Lower leg skin (tissue), 3 donors: ENCODE measurements around the gene ASIC4.

Experiments
- POLR2A ChIP-seq, 2 donors: fragments of 450-650 bp; IDR thresholded peaks; one replicate each; pipeline ENCODE4 v1.6.1; 2016 to 2017; ENCODE audit warnings: antibody characterized with exemption in 2 of 2, mild to moderate bottlenecking in 1 of 2, moderate library complexity in 1 of 2
- TF ChIP-seq, protein P1 (sequence below), 3 donors: fragments of 450-650 bp; IDR thresholded peaks; one replicate each; pipeline ENCODE4 v1.5.1; 2016; ENCODE audit warnings: antibody characterized with exemption in 3 of 3, mild to moderate bottlenecking in 3 of 3, moderate library complexity in 2 of 3

DNA sequence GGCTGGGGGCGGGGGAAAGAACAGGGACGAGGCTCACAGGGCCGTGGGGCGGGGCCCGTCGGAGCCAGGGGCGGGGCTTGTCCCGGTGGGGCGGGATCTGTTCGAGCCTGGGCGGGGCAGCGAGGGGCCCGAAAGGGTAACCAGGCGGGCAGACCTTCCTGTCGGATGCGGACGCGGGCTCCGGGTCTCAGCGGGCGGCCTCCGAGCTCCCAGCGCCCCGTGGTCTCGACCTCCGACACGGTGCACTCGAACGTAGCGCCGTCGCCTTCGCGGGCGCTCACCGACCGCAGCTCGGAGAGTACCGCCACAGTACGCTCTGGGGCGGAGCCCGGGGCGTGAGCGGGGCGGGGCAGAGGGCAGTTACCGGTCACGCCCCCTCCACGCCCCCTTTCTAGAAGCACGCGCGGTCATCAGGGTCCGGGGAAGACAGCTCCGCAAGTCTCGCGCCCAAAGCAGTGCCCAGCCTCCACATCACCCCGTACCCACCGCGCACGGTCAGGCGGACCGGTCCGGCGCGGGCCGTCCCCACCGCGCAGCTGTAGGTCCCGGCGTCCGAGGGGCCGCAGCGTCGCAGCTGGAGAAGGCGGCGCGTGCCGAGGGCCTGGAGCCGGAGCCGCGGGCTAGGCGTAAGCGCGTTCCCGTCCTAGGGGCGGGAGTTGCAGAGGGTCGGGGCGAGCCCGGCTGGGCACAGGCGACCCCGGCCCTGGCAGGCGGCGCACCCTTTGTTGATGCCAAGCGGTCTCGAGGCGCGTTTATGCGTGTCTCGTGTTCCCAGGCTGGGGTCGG is 38.3 kb downstream of the ASIC4 start:
- TF ChIP-seq, protein P1, sequence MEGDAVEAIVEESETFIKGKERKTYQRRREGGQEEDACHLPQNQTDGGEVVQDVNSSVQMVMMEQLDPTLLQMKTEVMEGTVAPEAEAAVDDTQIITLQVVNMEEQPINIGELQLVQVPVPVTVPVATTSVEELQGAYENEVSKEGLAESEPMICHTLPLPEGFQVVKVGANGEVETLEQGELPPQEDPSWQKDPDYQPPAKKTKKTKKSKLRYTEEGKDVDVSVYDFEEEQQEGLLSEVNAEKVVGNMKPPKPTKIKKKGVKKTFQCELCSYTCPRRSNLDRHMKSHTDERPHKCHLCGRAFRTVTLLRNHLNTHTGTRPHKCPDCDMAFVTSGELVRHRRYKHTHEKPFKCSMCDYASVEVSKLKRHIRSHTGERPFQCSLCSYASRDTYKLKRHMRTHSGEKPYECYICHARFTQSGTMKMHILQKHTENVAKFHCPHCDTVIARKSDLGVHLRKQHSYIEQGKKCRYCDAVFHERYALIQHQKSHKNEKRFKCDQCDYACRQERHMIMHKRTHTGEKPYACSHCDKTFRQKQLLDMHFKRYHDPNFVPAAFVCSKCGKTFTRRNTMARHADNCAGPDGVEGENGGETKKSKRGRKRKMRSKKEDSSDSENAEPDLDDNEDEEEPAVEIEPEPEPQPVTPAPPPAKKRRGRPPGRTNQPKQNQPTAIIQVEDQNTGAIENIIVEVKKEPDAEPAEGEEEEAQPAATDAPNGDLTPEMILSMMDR (IDR thresholded peaks at IDR 0.05): no peak
- no peak for TF ChIP-seq POLR2A (IDR thresholded peaks at IDR 0.05)
